NCI-H2029 (cell line): ENCODE data around the gene EEF1AKMT3.
"Not testable (repeated sequence)": the region's sequence is repeated elsewhere in the genome, so short reads cannot be mapped to it uniquely, and the experiment has no call there.

Experiments used
- DNase-seq: peaks from one replicate; lab custom pipeline; 2025; lab: John Stamatoyannopoulos, UW

The EEF1AKMT3 gene

GRCh38 chr12:57817261-57817989 lies 45.0 kb downstream of the EEF1AKMT3 start:
- peak; percentile 56 for DNase-seq

- not testable (repeated sequence) for DNase-seq
Measured at GRCh38 chr12:57817990-57818331, 45.5 kb downstream of the EEF1AKMT3 start.

DNA sequence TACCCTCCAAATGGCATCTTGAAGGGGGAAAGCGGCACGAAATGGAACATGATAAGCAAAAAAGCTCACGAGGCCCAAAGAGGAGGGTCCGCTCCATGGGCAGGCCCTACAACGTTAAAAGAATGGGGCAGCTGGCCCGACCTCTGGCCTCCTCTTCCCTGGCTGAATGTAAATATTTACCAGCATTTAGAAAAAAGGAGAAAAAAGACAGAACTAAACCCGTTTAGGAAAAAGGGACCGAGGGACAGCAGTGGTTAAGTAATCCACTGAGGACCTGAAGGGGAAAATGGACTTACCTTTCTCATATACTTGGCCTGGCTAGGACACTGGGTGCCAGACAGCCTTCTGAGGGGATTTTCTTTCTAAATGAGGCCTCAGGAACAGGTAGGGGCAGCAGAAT lies 47.7 kb downstream of the EEF1AKMT3 start:
- not testable (repeated sequence) for DNase-seq

DNA sequence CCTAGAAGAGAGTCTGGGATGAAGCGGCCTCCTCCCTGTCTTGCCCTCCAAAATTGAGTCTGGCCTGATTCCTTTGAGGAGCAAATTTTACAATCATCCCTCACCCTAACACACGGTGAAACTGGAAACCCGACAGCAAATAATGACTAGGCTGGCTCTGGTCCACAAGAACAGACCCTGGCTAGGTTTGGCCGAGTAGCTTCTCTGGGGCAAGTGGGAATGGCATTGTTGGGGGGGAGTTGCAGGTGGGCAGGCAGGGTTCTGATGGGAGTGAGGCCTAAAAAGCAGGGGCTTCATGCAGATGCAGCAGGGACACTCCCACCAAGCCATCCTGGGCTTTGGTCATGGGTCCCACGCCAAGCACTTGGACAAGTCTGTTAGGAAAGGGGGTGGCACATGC lies 48.6 kb downstream of the EEF1AKMT3 start:
- not testable (repeated sequence) for DNase-seq

DNA sequence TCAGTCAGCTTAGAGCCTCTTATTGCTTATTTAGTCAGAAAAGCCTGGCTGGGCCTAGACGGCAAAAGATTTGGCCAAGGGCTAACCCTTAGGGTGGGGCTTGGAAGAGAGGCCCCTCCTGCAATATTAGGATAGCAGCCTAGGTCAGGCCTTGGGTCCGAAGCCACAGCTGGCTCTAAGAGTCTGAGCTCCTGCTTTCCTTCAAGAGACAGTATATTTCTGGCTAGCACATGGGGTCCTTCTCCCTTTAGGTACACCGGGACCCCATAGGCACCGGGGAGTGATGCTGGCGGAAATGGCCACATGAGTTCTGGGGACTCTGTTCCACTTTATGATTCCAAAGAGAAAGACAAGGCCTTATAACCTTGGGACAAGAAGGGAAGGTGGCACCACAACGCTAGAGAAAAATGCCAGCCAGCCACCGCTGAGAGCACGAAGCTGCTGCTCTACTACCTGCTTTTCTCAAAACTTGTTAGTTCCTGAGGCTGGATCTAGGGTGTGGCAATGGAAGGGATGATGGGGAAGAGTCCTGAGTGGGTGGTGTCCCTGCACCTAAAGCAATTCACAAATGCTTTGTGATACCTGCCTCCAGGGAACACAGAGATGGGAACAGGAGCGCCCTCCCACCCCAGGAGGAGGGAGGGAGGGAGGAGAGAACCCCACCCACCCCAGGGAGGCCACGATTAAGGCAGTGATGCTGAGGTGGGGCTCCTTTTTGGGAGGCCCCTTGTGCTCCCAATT lies 49.2 kb downstream of the EEF1AKMT3 start:
- DNase-seq, result no peak

- DNase-seq, result no peak
Measured at GRCh38 chr12:57822392-57823130, 50.1 kb downstream of the EEF1AKMT3 start.

DNA sequence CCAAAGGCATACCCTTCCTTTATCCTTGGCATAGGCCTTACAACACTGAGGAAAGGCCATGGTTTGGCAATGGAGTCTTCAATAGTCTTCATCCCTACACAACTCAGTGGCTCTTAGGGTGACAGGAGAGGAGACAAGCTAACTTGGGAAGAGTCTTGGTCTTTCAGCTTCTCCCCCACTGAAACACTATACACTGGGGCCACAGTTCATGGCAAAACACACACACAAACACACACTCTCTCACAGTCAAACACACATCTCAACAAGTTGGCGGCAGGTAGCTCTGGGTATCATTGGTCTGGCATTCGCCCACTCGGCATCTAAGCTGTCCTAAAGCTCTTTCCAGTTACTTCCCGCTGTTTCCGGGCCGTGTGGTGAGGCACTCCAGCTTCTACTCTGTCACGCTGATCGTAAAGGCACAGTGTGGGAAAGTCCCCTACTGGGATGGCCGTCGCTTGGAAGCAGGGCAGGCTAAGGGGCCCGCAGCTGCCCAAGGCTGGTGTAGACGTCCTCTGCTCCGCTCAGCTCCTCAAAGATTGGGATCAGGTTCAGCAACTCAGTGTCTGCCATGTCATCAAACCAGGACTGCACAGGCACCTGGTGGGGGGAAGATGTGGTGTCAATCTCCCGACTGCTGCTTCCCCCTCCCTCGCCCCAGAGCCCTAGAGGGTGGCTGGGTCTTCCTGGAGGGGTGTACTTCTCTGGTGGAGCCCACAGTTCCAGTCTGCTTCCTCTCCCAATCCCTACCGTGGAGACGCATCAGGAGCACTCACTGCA lies 50.9 kb downstream of the EEF1AKMT3 start:
- DNase-seq, result no peak

DNA sequence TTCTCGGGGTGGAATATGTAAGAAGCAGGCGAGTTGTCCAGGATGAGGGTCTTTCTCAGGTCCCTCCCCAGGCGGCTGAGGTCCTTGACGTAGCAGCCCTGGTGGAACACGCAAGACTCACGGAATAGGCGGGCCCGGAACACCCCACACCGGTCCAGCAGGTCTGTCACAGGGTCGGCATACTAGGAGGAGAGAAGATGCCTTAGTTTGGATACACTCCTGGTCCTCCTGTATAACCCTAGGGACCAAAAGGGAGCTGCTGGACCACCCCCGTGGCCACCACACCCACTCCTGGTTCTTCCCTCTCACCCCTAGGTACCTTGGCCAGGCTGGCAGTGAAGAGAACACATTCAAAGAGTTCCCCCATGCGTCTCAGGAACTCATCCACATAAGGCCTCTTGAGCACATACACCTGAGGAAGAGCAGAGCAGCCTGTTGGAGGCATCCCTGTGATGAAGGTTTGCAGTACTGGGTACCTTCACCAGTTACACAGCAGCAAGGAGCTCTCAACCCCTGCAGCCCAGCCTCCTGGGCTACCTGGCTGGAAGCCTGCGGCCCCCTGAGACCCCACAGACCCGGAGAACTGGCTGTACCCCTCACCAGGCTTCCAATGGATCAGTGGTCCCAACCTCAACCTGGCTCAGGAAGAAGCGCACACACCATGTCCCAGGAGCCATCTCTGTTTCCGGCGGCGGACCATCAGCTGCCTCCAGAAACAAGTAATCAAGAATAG lies 51.7 kb downstream of the EEF1AKMT3 start:
- DNase-seq, result no peak

DNA sequence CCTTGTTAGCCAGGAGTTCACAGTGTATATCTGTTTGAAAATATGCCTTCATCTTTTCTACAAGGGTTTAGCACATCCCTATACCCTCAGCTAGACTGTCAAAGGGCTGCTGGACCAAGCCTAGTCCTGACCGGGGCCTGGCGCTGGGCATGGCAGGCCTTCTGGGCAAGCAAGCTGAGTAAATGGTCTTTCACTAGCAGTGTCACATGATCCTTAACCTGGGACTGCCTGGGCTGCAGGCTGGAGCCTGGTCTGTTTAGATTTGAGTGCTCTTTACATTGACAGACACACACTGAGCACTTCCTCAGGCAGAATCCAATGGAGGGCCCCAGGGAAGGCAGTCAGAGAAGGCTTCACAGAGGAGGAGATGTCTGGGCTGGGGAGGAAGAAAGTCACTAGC lies 53.0 kb downstream of the EEF1AKMT3 start:
- no peak for DNase-seq

- DNase-seq, result no peak
Measured at GRCh38 chr12:57826400-57826799, 54.0 kb downstream of the EEF1AKMT3 start.

DNA sequence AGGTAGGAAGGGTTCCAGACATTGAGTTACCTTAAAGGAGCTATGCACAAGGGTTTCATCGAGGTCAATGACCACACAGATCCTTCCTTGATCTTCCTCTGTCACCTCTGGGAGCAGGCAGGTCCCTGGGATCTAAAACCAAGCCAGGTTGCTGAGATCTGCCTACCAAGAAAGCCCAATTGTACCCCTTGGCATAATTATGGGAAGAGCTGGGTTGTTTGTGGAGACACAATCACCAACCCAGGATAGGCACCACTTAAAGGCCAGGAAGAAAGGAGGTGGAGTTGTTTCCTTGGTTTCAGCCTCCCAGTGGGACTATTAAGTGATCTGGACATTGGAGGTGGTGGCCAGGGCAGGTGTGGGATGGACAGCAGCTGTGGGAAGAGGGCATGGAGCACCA lies 54.6 kb downstream of the EEF1AKMT3 start:
- DNase-seq, result no peak

DNA sequence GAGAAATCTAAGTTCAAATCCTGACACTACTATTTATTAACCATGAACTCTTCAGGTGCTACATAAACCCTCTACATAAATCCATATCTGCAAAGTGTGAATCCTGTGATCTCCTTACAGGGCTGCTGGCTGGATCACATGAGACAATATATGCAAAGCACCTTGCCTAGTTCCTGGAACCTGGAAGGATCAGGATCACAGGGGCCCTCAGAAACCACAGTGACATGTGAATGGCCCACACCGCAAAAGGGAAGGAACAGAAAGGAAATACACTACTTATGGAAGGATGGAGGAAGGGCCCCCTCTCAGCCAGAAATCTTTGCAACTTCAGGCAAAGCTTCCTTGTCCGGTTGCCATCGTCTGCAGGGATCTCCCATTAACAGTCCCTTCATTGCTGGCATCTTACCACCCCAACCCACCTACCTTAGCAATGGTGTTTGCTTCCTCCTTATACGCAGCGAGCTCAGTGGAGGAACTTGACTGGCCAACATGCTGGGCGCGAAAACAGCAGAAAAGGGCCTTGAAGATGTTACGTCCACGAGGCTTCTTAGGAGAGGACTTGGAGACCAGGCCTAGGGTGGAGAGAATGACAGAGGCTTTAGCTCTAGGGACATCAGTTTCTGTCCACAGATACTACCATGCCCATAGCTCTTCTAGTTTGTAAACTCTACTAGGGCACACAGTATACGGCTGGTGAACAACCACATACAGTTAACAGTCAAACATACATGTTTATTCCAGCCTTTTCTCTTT lies 56.8 kb downstream of the EEF1AKMT3 start:
- no peak for DNase-seq

DNA sequence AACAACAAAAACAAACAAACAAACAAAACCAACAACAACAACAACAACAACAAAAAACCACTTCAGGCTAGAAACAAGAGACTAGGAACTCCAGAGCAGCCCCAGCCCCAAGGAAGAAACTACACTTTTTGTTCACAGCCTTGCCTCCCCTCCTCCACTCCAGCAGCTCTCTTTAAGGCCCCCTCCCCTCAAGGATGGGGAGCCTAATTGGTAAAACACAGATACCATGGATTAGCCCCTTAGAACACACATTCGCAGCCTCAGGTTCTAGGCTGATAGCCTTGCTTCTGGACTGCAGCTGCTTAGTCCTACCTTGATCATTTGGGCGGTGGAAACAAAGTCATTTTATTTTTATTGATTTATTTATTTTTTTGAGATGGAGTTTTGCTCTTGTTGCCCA lies 58.0 kb downstream of the EEF1AKMT3 start:
- DNase-seq, result no peak
